Chondrocyte (in vitro differentiated cells): ENCODE measurements around the gene MYH3. TPM values are rescaled to one million over a fixed set of nuclear protein-coding genes. Genes with fewer than 3 reads are reported as not detected.

Experiments used
- DNase-seq: peaks from one replicate; pipeline ENCODE4 v3.0.0; 2021; ENCODE audit warnings: mixed read lengths, low spot score
- H3K27ac Mint-ChIP-seq: one replicate; pipeline ENCODE4 v1.8.0; 2021; ENCODE audit warnings: mild to moderate bottlenecking, moderate library complexity, mixed read lengths; ENCODE audit not compliant: unreplicated experiment
- H3K27me3 Mint-ChIP-seq: 2 replicates; pipeline ENCODE4 v1.8.0; 2021; ENCODE audit warnings: low read depth, mixed read lengths
- H3K36me3 Mint-ChIP-seq: 2 replicates; pipeline ENCODE4 v1.8.0; 2021; ENCODE audit warnings: low read depth, mixed read lengths
- H3K4me1 Mint-ChIP-seq: 2 replicates; pipeline ENCODE4 v1.8.0; 2021; ENCODE audit warnings: low read depth, mild to moderate bottlenecking, mixed read lengths
- H3K4me3 Mint-ChIP-seq: one replicate; pipeline ENCODE4 v1.8.0; 2021; ENCODE audit warnings: mild to moderate bottlenecking, moderate library complexity, mixed read lengths; ENCODE audit not compliant: unreplicated experiment
- H3K9me3 Mint-ChIP-seq: 2 replicates; pipeline ENCODE4 v1.8.0; 2021; ENCODE audit warnings: low read depth, mixed read lengths
- CTCF ChIP-seq: fragments of 200-600 bp; sonication (generic); IDR thresholded peaks from 2 replicates; pipeline ENCODE4 v1.5.0; 2021; ENCODE audit warnings: antibody characterized with exemption, mild to moderate bottlenecking, moderate library complexity
- total RNA-seq: library from RNA; stranded (reverse); gene quantifications from 3 replicates; pipeline ENCODE4 v1.2.1, GENCODE V29; 2021

Gene MYH3
- total RNA-seq, 1 donor from 2014 or later, result 3.5 TPM

- no peak overlapping the region for H3K27ac Mint-ChIP-seq
- no peaks in the 10 kb centered on the region for H3K4me1 Mint-ChIP-seq
- no peaks in the 10 kb centered on the region for H3K9me3 Mint-ChIP-seq
- H3K36me3 Mint-ChIP-seq, result peaks cover 28% of the 10 kb centered on the region
- H3K27me3 Mint-ChIP-seq, result no peaks in the 10 kb centered on the region
- DNase-seq, result no peak
- TF ChIP-seq CTCF, result no peak
- no peak overlapping the region for H3K4me3 Mint-ChIP-seq
These were observed 16.6 kb downstream of the MYH3 start for GRCh38 chr17:10640475-10640874.

GRCh38 chr17:10638151-10638550 lies 19.0 kb downstream of the MYH3 start:
- TF ChIP-seq CTCF, result no peak
- Mint-ChIP-seq H3K4me1 (no peaks in the 10 kb centered on the region), H3K36me3 (peaks cover 28% of the 10 kb centered on the region), H3K27me3 (no peaks in the 10 kb centered on the region), H3K27ac (no peak overlapping the region), H3K4me3 (no peak overlapping the region), H3K9me3 (no peaks in the 10 kb centered on the region)
- DNase-seq, result no peak

- no peak for DNase-seq
- H3K36me3 Mint-ChIP-seq, result peaks cover 23% of the 10 kb centered on the region
- H3K9me3 Mint-ChIP-seq, result no peaks in the 10 kb centered on the region
- no peak overlapping the region for H3K27ac Mint-ChIP-seq
- H3K4me3 Mint-ChIP-seq, result no peak overlapping the region
- no peaks in the 10 kb centered on the region for H3K4me1 Mint-ChIP-seq
- TF ChIP-seq CTCF, result peak; percentile 20
- H3K27me3 Mint-ChIP-seq, result no peaks in the 10 kb centered on the region
These were observed 21.8 kb downstream of the MYH3 start for GRCh38 chr17:10635290-10635689.

DNA sequence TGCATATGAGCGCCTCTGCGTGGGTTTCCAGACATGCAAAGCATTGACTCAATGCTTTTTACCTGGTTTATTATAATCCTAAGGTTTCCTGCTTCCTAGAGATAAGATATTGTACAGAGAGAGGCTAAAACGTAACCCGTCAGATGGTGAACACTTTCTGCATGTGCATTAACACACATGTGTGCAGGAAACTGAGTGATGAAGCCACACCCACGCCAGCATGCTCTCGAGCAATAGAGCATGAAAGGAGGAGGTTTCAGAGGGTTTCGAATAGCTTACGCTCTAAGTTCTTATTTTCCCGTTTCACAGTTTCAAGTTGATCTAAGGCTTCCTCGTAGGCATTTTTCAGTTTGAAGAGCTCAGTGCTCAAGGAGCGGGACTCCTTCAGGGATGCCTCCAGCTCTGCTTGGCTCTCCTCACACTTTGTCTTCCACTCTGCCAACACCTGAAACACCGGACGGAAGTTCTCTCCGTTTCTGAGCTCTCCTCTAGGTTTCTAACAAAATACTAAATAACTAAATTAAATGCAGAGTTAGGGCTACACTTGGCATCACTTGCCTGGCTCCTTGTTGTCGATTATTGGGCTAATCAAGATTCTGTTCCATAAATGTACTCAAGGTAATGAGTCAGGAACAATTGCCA lies 23.2 kb downstream of the MYH3 start:
- Mint-ChIP-seq H3K27ac (no peak overlapping the region), H3K4me1 (no peaks in the 10 kb centered on the region), H3K36me3 (peaks cover 20% of the 10 kb centered on the region), H3K9me3 (no peaks in the 10 kb centered on the region), H3K27me3 (no peaks in the 10 kb centered on the region), H3K4me3 (no peak overlapping the region)
- no peak for DNase-seq
- no peak for TF ChIP-seq CTCF

- Mint-ChIP-seq H3K4me1 (no peaks in the 10 kb centered on the region), H3K27me3 (no peaks in the 10 kb centered on the region), H3K27ac (no peak overlapping the region), H3K9me3 (no peaks in the 10 kb centered on the region), H3K4me3 (no peak overlapping the region), H3K36me3 (peaks cover 13% of the 10 kb centered on the region)
- TF ChIP-seq CTCF, result no peak
- no peak for DNase-seq
These were observed 25.4 kb downstream of the MYH3 start for GRCh38 chr17:10631701-10632100.
